Kasumi-1 (cell line): Measurements from ENCODE around the gene KIF13A.

Experiments
- DNase-seq, 2 experiments: peaks; one replicate each; lab custom pipeline; 2025; lab: John Stamatoyannopoulos, UW

KIF13A gene

GRCh38 chr6:17721671-17722070 lies 265.8 kb downstream of the KIF13A start:
- DNase-seq = no peak

- DNase-seq = no peak
Measured at GRCh38 chr6:17719323-17720041, 268.0 kb downstream of the KIF13A start.

GRCh38 chr6:17716221-17716620 lies 271.2 kb downstream of the KIF13A start:
- no peak for DNase-seq

GRCh38 chr6:17714879-17715851 lies 272.3 kb downstream of the KIF13A start:
- DNase-seq = peak; percentile 51 to 57

GRCh38 chr6:17714177-17714576 lies 273.3 kb downstream of the KIF13A start:
- no peak for DNase-seq

- no peak for DNase-seq
Measured at GRCh38 chr6:17712576-17712975, 274.9 kb downstream of the KIF13A start.

GRCh38 chr6:17710331-17710730 lies 277.1 kb downstream of the KIF13A start:
- no peak for DNase-seq

- DNase-seq = no peak
Measured at GRCh38 chr6:17709476-17709875, 278.0 kb downstream of the KIF13A start.
